ENCODE results near the gene NINJ1. TPM values are rescaled to one million over a fixed set of nuclear protein-coding genes. Genes with fewer than 3 reads are reported as not detected.
A peak's percentile ranks its signal among the peaks of the same experiment; 100 is the strongest.

Gene NINJ1
- total RNA-seq, 4 donors from 2014 or later = 58.8 to 81.6 (median 75.2) TPM

GRCh38 chr9:93072383-93072795 lies 61.7 kb downstream of the NINJ1 start:
- peak; percentile 29 for TF ChIP-seq POLR2AphosphoS5 (IDR thresholded peaks at IDR 0.05)
- no peak for TF ChIP-seq EP300 (IDR thresholded peaks at IDR 0.05)
- no peak for TF ChIP-seq CTCF (IDR thresholded peaks at IDR 0.05)
- Histone ChIP-seq H3K4me3 (no peak overlapping the region), H3K27me3 (no peaks in the 10 kb centered on the region), H3K36me3 (no peaks in the 10 kb centered on the region), H3K9me3 (no peaks in the 10 kb centered on the region), H3K27ac (peak overlapping the region in 2 of 4 donors; percentile 29 to 39), H3K4me1 (peaks cover 0 to 30% (median 9%) of the 10 kb centered on the region in 3 donors)
- peak; percentile 50 for ATAC-seq
- 16 to 24% methylated on average over 3 to 5 of the region's 5 CpGs for WGBS, 2 donors (ENCODE audit: low coverage in 1 of 2)

Other genes starting within 250 kb of the NINJ1 start
- gene FGD3, start 186.7 kb downstream of the NINJ1 start, total RNA-seq = 1 to 10 TPM; 1.7 to 4.2 (median 3.3) TPM
- 1 to 10 TPM in 3 of 4 donors, not detected in 1; 1.5 to 4.7 (median 2.1) TPM for gene SUSD3, start 75.5 kb downstream of the NINJ1 start, total RNA-seq
- 10 to 100 TPM; 78.5 to 82.2 (median 80.1) TPM for gene CARD19, start 38.0 kb downstream of the NINJ1 start, total RNA-seq
- gene WNK2, start 49.9 kb upstream of the NINJ1 start, total RNA-seq = 100 to 1,000 TPM in 1 of 4 donors, 10 to 100 TPM in 3; 26.8 to 104 (median 48.6) TPM